SK-N-MC (cell line): Measurements from ENCODE around the gene ALOX15B.
A peak's percentile ranks its signal among the peaks of the same experiment; 100 is the strongest.
"Not testable (repeated sequence)": the region's sequence is repeated elsewhere in the genome, so short reads cannot be mapped to it uniquely, and the experiment has no call there.

Experiments
- DNase-seq: peaks from one replicate; pipeline ENCODE4 v3.0.0-alpha.2; 2011; ENCODE audit warnings: low read depth, low spot score
- H3K27ac ChIP-seq: fragments of 200-600 bp; sonication (generic); 2 replicates; pipeline ENCODE4 v1.5.1; 2016; ENCODE audit warnings: mixed run types
- H3K36me3 ChIP-seq: fragments of 200-600 bp; sonication (generic); 2 replicates; pipeline ENCODE4 v1.6.1; 2017; ENCODE audit warnings: antibody characterized with exemption, low read length, mixed read lengths; ENCODE audit not compliant: insufficient read depth
- H3K4me3 ChIP-seq: fragments of 200-600 bp; sonication (generic); 2 replicates; pipeline ENCODE4 v1.5.1; 2016
- H3K9ac ChIP-seq: fragments of 200-600 bp; sonication (generic); 2 replicates; pipeline ENCODE4 v1.8.0; 2017; ENCODE audit warnings: mixed run types, mixed read lengths; ENCODE audit not compliant: insufficient read length
- H3K9me3 ChIP-seq: fragments of 200-600 bp; sonication (generic); 2 replicates; pipeline ENCODE4 v1.6.1; 2017; ENCODE audit warnings: low read depth, mild to moderate bottlenecking, antibody characterized with exemption, low read length, moderate library complexity, mixed read lengths
- EZH2 ChIP-seq: fragments of 200-600 bp; sonication (generic); IDR thresholded peaks from one replicate; pipeline ENCODE4 v1.6.1; 2017; ENCODE audit warnings: antibody characterized with exemption
- FOXP2 ChIP-seq: optimal IDR thresholded peaks from 2 replicates; pipeline ENCODE3; 2011; ENCODE audit warnings: mild to moderate bottlenecking, moderate library complexity; ENCODE audit not compliant: insufficient read depth; ENCODE audit errors: extremely low read length, control extremely low read depth
- POLR2AphosphoS5 ChIP-seq: IDR thresholded peaks from 2 replicates; pipeline ENCODE4 v1.6.1; 2012; ENCODE audit warnings: mild to moderate bottlenecking, low read depth, low read length, borderline replicate concordance

ALOX15B gene

GRCh38 chr17:8052256-8053252 is 13.7 kb downstream of the ALOX15B start:
- Histone ChIP-seq H3K9ac (no peak overlapping the region), H3K27ac (no peak overlapping the region), H3K9me3 (no peaks in the 10 kb centered on the region), H3K36me3 (no peaks in the 10 kb centered on the region), H3K4me3 (no peak overlapping the region)
- no peak for TF ChIP-seq FOXP2
- TF ChIP-seq EZH2 = no peak
- TF ChIP-seq POLR2AphosphoS5 = no peak
- DNase-seq = no peak

- Histone ChIP-seq H3K4me3 (no peak overlapping the region), H3K9ac (no peak overlapping the region), H3K36me3 (no peaks in the 10 kb centered on the region), H3K27ac (no peak overlapping the region), H3K9me3 (no peaks in the 10 kb centered on the region)
- no peak for DNase-seq
- TF ChIP-seq POLR2AphosphoS5 (no peak), EZH2 (no peak), FOXP2 (no peak)
Observed at GRCh38 chr17:8053600-8053999, 14.7 kb downstream of the ALOX15B start.

GRCh38 chr17:8055851-8056231 is 17.0 kb downstream of the ALOX15B start:
- Histone ChIP-seq H3K36me3 (no peaks in the 10 kb centered on the region), H3K4me3 (no peak overlapping the region), H3K9ac (peak overlapping the region; percentile 26), H3K9me3 (no peaks in the 10 kb centered on the region), H3K27ac (no peak overlapping the region)
- no peak for DNase-seq
- TF ChIP-seq POLR2AphosphoS5 = no peak
- no peak for TF ChIP-seq FOXP2
- no peak for TF ChIP-seq EZH2

- no peak overlapping the region for H3K27ac ChIP-seq
- TF ChIP-seq FOXP2 = no peak
- TF ChIP-seq EZH2 = no peak
- TF ChIP-seq POLR2AphosphoS5 = no peak
- no peak overlapping the region for H3K9ac ChIP-seq
- DNase-seq = no peak
- H3K9me3 ChIP-seq = no peaks in the 10 kb centered on the region
- no peak overlapping the region for H3K4me3 ChIP-seq
- H3K36me3 ChIP-seq = no peaks in the 10 kb centered on the region
Observed at GRCh38 chr17:8056232-8056975, 17.5 kb downstream of the ALOX15B start.

- Histone ChIP-seq H3K9ac (no peak overlapping the region), H3K9me3 (no peaks in the 10 kb centered on the region), H3K27ac (no peak overlapping the region), H3K4me3 (no peak overlapping the region), H3K36me3 (no peaks in the 10 kb centered on the region)
- TF ChIP-seq EZH2 (no peak), POLR2AphosphoS5 (no peak), FOXP2 (no peak)
- no peak for DNase-seq
Observed at GRCh38 chr17:8056976-8057625, 18.2 kb downstream of the ALOX15B start.

GRCh38 chr17:8057691-8058114 is 18.8 kb downstream of the ALOX15B start:
- no peak for DNase-seq
- no peak overlapping the region for H3K27ac ChIP-seq
- no peaks in the 10 kb centered on the region for H3K36me3 ChIP-seq
- no peaks in the 10 kb centered on the region for H3K9me3 ChIP-seq
- no peak overlapping the region for H3K9ac ChIP-seq
- TF ChIP-seq FOXP2 = no peak
- TF ChIP-seq EZH2 = no peak
- TF ChIP-seq POLR2AphosphoS5 = no peak
- peak overlapping the region; percentile 60 for H3K4me3 ChIP-seq

GRCh38 chr17:8059131-8059530 is 20.3 kb downstream of the ALOX15B start:
- Histone ChIP-seq H3K9me3 (no peaks in the 10 kb centered on the region), H3K4me3 (no peak overlapping the region), H3K27ac (no peak overlapping the region), H3K9ac (no peak overlapping the region), H3K36me3 (no peaks in the 10 kb centered on the region)
- DNase-seq = no peak
- TF ChIP-seq EZH2 (no peak), FOXP2 (no peak), POLR2AphosphoS5 (no peak)

- H3K9ac ChIP-seq = no peak overlapping the region
- no peaks in the 10 kb centered on the region for H3K36me3 ChIP-seq
- no peaks in the 10 kb centered on the region for H3K9me3 ChIP-seq
- DNase-seq = no peak
- no peak overlapping the region for H3K27ac ChIP-seq
- H3K4me3 ChIP-seq = peak overlapping the region; percentile 45; the same call in 1 of the 2 replicates
- no peak for TF ChIP-seq FOXP2
- TF ChIP-seq POLR2AphosphoS5 = no peak
- no peak for TF ChIP-seq EZH2
Observed at GRCh38 chr17:8060274-8060673, 21.4 kb downstream of the ALOX15B start.

GRCh38 chr17:8061851-8062250 is 23.0 kb downstream of the ALOX15B start:
- not testable (repeated sequence) for H3K27ac ChIP-seq, H3K4me3 ChIP-seq, DNase-seq, H3K9ac ChIP-seq, H3K36me3 ChIP-seq, H3K9me3 ChIP-seq
